ENCODE measurements around the gene DNAJB7.
"Not testable (repeated sequence)": the region's sequence is repeated elsewhere in the genome, so short reads cannot be mapped to it uniquely, and the experiment has no call there.

DNAJB7 gene

GRCh38 chr22:40838486-40838885 is 23.4 kb downstream of the DNAJB7 start:
- DNase-seq = no peak

GRCh38 chr22:40834619-40835018 is 27.3 kb downstream of the DNAJB7 start:
- no peak for DNase-seq

- no peak for DNase-seq
Measured at GRCh38 chr22:40829131-40829530, 32.8 kb downstream of the DNAJB7 start.

GRCh38 chr22:40826984-40827741 is 34.8 kb downstream of the DNAJB7 start:
- no peak for DNase-seq

GRCh38 chr22:40826292-40826691 is 35.6 kb downstream of the DNAJB7 start:
- not testable (repeated sequence) for DNase-seq

- no peak for DNase-seq
Measured at GRCh38 chr22:40823426-40823825, 38.5 kb downstream of the DNAJB7 start.

GRCh38 chr22:40819599-40820140 is 42.2 kb downstream of the DNAJB7 start:
- no peak for DNase-seq

- DNase-seq = peak; percentile 80
Measured at GRCh38 chr22:40818747-40819598, 42.9 kb downstream of the DNAJB7 start, which contains the start of gene SLC25A17. TSS of gene SLC25A17 (minus strand) at chr22:40819346. CDS start at chr22:40819248, 98 bp downstream.

- DNase-seq = no peak
Measured at GRCh38 chr22:40818192-40818746, 43.6 kb downstream of the DNAJB7 start.

- DNase-seq = no peak
Measured at GRCh38 chr22:40817737-40818136, 44.2 kb downstream of the DNAJB7 start.

- no peak for DNase-seq
Measured at GRCh38 chr22:40813912-40814315, 48.0 kb downstream of the DNAJB7 start.
